A673 (cell line): Measurements from ENCODE around the gene SRSF5. TPM values are rescaled to one million over a fixed set of nuclear protein-coding genes. Genes with fewer than 3 reads are reported as not detected.

Source experiments
- BruUV-seq: library from RNA; stranded (reverse); fragments of 400-500 nt; replicated peaks from 2 replicates; lab custom pipeline; 2021; lab: Mats Ljungman, UMichigan
- CTCF ChIA-PET: fragments of 300-600 bp; sonication (Branson Sonifier 250); formaldehyde crosslinking; loops from one replicate; lab custom pipeline; 2022; ENCODE audit warnings: antibody characterized with exemption; lab: Charles Lee
- POLR2A ChIA-PET: fragments of 300-600 bp; sonication (Branson Sonifier 250); formaldehyde crosslinking; loops from one replicate; lab custom pipeline; 2022; ENCODE audit warnings: antibody characterized with exemption; ENCODE audit not compliant: low non-redundant PET; lab: Charles Lee
- DNase-seq: peaks from one replicate; pipeline ENCODE4 v3.0.0-alpha.2; 2015; ENCODE audit warnings: low spot score
- H3K27ac ChIP-seq: fragments of 200-600 bp; sonication (generic); 2 replicates; pipeline ENCODE4 v1.5.1; 2016; ENCODE audit warnings: mixed run types, low read depth, mild to moderate bottlenecking, mixed read lengths, antibody characterized with exemption, low read length; ENCODE audit not compliant: poor library complexity, severe bottlenecking
- H3K27me3 ChIP-seq: fragments of 200-600 bp; sonication (generic); replicated peaks from 2 replicates; pipeline ENCODE4 v1.6.1; 2017; ENCODE audit warnings: mixed run types, low read depth, mild to moderate bottlenecking, mixed read lengths, antibody characterized with exemption, low read length; ENCODE audit not compliant: insufficient read depth, poor library complexity
- H3K36me3 ChIP-seq: fragments of 200-600 bp; sonication (generic); 2 replicates; pipeline ENCODE4 v1.6.1; 2016; ENCODE audit warnings: mixed run types, mild to moderate bottlenecking, mixed read lengths, antibody characterized with exemption, low read length; ENCODE audit not compliant: insufficient read depth, poor library complexity, severe bottlenecking
- H3K4me1 ChIP-seq: fragments of 200-600 bp; sonication (generic); 2 replicates; pipeline ENCODE4 v1.6.1; 2017; ENCODE audit warnings: mixed run types, mild to moderate bottlenecking, mixed read lengths, antibody characterized with exemption, low read length; ENCODE audit not compliant: insufficient read depth, poor library complexity, severe bottlenecking
- H3K4me3 ChIP-seq: fragments of 200-600 bp; sonication (generic); 2 replicates; pipeline ENCODE4 v1.5.1; 2016; ENCODE audit warnings: low read depth, mixed run types, mild to moderate bottlenecking, mixed read lengths, low read length; ENCODE audit not compliant: poor library complexity, severe bottlenecking
- H3K9me3 ChIP-seq: fragments of 200-600 bp; sonication (generic); 2 replicates; pipeline ENCODE4 v1.6.1; 2016; ENCODE audit warnings: mixed run types, low read depth, mild to moderate bottlenecking, mixed read lengths, antibody characterized with exemption, low read length; ENCODE audit not compliant: poor library complexity, severe bottlenecking
- EZH2 ChIP-seq: fragments of 200-600 bp; sonication (generic); IDR thresholded peaks from 2 replicates; pipeline ENCODE4 v1.6.1; 2017; ENCODE audit warnings: borderline replicate concordance, low read depth, mild to moderate bottlenecking, mixed read lengths, antibody characterized with exemption, low read length; ENCODE audit not compliant: poor library complexity, severe bottlenecking
- intact Hi-C: fragments of 100-400 bp; cut with micrococcal nuclease; formaldehyde crosslinking; loops from one replicate; pipeline ENCODE4 v1.10.0; 2022; ENCODE audit not compliant: unreplicated experiment
- total RNA-seq: library from RNA; stranded (reverse); gene quantifications from 2 replicates; pipeline ENCODE4 v1.2.3, GENCODE V29; 2021
- TF ChIP-seq, protein P1 (sequence below): fragments of 300-800, 200-600 bp; sonication (generic); conservative IDR thresholded peaks from 2 replicates; pipeline ENCODE4 v1.5.1; 2017; ENCODE audit warnings: low read depth, mild to moderate bottlenecking, antibody characterized with exemption, low read length, moderate library complexity, mixed read lengths

Gene SRSF5
- total RNA-seq, 1 experiment from 2014 or later, result 324 TPM

DNA sequence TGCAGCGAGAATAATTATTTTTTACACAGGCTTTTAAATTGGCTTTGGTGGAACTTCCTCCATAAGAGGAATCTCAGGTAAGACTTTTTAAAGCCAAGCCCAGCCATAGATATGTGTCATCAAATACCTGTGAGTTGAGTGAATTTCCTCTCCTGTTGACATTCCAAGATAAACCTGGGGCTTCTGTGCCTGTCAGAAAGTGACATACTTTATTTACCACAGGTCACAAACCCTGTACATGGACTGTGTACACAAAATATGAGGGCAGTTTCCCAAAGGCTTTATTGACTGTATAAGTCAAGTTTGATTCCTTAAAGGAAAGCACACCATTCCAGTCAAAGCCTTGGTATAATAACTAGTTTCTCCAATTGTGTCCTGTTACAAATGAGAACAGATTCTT lies 25.9 kb upstream of the SRSF5 start:
- Histone ChIP-seq H3K27ac (no peak overlapping the region), H3K4me1 (no peaks in the 10 kb centered on the region), H3K36me3 (no peaks in the 10 kb centered on the region), H3K4me3 (no peak overlapping the region), H3K27me3 (no peaks in the 10 kb centered on the region), H3K9me3 (peaks cover 14% of the 10 kb centered on the region)
- no TSS peak for BruUV-seq
- TF ChIP-seq EZH2, result no peak
- TF ChIP-seq, protein P1, sequence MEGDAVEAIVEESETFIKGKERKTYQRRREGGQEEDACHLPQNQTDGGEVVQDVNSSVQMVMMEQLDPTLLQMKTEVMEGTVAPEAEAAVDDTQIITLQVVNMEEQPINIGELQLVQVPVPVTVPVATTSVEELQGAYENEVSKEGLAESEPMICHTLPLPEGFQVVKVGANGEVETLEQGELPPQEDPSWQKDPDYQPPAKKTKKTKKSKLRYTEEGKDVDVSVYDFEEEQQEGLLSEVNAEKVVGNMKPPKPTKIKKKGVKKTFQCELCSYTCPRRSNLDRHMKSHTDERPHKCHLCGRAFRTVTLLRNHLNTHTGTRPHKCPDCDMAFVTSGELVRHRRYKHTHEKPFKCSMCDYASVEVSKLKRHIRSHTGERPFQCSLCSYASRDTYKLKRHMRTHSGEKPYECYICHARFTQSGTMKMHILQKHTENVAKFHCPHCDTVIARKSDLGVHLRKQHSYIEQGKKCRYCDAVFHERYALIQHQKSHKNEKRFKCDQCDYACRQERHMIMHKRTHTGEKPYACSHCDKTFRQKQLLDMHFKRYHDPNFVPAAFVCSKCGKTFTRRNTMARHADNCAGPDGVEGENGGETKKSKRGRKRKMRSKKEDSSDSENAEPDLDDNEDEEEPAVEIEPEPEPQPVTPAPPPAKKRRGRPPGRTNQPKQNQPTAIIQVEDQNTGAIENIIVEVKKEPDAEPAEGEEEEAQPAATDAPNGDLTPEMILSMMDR, result no peak
- DNase-seq, result no peak
- ChIA-PET POLR2A (no interaction called here), CTCF (no interaction called here)
- intact Hi-C loops, result no loop called here

DNA sequence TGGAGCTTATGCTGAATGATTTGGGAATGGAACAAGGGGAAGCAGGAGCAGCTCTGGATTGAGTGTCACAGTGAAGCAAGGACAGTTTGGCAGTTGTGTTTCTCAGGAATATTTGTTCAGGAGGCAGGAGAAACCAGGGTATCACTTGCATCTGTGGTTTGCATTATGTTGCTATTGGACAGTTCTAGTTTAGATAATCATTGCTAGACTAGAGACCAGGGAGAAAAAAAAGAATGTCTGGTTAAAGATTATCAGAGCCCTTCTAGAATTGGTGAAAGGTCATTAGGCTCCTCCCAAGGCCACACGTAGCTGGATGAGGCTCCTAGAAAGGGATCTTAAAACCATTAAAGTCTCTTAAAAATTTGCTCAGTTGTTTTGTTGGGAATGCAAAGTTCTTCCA lies 17.0 kb upstream of the SRSF5 start:
- no TSS peak for BruUV-seq
- Histone ChIP-seq H3K9me3 (no peaks in the 10 kb centered on the region), H3K27me3 (no peaks in the 10 kb centered on the region), H3K4me3 (no peak overlapping the region), H3K27ac (no peak overlapping the region), H3K36me3 (no peaks in the 10 kb centered on the region), H3K4me1 (no peaks in the 10 kb centered on the region)
- POLR2A ChIA-PET, result no interaction called here
- CTCF ChIA-PET, result no interaction called here
- TF ChIP-seq, protein P1, result no peak
- no peak for TF ChIP-seq EZH2
- no peak for DNase-seq
- intact Hi-C loops, result no loop called here

DNA sequence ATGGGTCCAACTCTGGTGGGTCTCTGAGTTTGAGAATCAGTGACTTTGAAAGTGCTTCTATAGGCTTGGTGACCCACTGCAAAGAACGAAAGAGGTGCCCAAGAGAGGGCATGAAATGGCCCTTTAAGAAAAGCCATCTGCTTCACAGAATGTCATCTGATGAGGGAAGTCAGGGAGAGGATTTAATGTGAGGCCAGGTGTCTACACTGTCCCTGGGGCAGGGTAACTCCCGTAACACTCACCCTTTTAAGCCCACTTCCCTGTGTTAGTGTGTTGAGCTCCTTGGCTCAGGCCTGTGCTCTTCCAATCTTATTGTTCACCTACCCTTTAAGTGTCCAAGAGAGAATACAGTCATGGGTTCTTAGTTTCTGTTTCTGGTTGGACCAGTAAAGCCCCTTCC lies 16.4 kb upstream of the SRSF5 start:
- H3K27me3 ChIP-seq, result no peaks in the 10 kb centered on the region
- no peak overlapping the region for H3K4me3 ChIP-seq
- no peak for TF ChIP-seq EZH2
- TF ChIP-seq, protein P1, result no peak
- no TSS peak for BruUV-seq
- POLR2A ChIA-PET, result interaction anchor here (0.6 kb wide), 1 partner anchor 118 kb away, joined by 3 read pairs; no protein-coding TSS in a partner anchor
- DNase-seq, result no peak
- H3K4me1 ChIP-seq, result no peaks in the 10 kb centered on the region
- CTCF ChIA-PET, result no interaction called here
- H3K27ac ChIP-seq, result no peak overlapping the region
- intact Hi-C loops, result no loop called here
- H3K9me3 ChIP-seq, result no peaks in the 10 kb centered on the region
- H3K36me3 ChIP-seq, result no peaks in the 10 kb centered on the region
